Measurements from ENCODE around the gene GET4.

GRCh38 chr7:936386-937054 is 60.2 kb downstream of the GET4 start:
- no peak for TF ChIP-seq ZFX (IDR thresholded peaks at IDR 0.05)
- TF ChIP-seq, protein P1, sequence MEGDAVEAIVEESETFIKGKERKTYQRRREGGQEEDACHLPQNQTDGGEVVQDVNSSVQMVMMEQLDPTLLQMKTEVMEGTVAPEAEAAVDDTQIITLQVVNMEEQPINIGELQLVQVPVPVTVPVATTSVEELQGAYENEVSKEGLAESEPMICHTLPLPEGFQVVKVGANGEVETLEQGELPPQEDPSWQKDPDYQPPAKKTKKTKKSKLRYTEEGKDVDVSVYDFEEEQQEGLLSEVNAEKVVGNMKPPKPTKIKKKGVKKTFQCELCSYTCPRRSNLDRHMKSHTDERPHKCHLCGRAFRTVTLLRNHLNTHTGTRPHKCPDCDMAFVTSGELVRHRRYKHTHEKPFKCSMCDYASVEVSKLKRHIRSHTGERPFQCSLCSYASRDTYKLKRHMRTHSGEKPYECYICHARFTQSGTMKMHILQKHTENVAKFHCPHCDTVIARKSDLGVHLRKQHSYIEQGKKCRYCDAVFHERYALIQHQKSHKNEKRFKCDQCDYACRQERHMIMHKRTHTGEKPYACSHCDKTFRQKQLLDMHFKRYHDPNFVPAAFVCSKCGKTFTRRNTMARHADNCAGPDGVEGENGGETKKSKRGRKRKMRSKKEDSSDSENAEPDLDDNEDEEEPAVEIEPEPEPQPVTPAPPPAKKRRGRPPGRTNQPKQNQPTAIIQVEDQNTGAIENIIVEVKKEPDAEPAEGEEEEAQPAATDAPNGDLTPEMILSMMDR (conservative IDR thresholded peaks at IDR 0.05): no peak

All from C4-2B (cell line).